HUES48 (cell line): ENCODE data around the gene KDM6B.

ENCODE experiments used
- H3K27ac ChIP-seq: one replicate; pipeline ENCODE4 v1.7.0; 2013; ENCODE audit warnings: low read depth, low read length, inconsistent platforms
- H3K27me3 ChIP-seq: 2 replicates; pipeline ENCODE4 v1.6.1; 2013; ENCODE audit warnings: mild to moderate bottlenecking, low read length; ENCODE audit not compliant: control insufficient read depth, insufficient read depth
- H3K36me3 ChIP-seq: 2 replicates; pipeline ENCODE4 v1.6.1; 2013; ENCODE audit warnings: low read length; ENCODE audit not compliant: control insufficient read depth, insufficient read depth
- H3K4me1 ChIP-seq: 2 replicates; pipeline ENCODE4 v1.6.1; 2013; ENCODE audit warnings: mild to moderate bottlenecking, low read length; ENCODE audit not compliant: control insufficient read depth, insufficient read depth
- H3K4me3 ChIP-seq: 2 replicates; pipeline ENCODE4 v1.5.1; 2013; ENCODE audit warnings: mild to moderate bottlenecking, low read depth, low read length
- H3K9ac ChIP-seq: 2 replicates; pipeline ENCODE4 v1.6.1; 2013; ENCODE audit warnings: mild to moderate bottlenecking, low read depth, low read length, moderate library complexity
- H3K9me3 ChIP-seq: 2 replicates; pipeline ENCODE4 v1.6.1; 2013; ENCODE audit warnings: low read length; ENCODE audit not compliant: control insufficient read depth, insufficient read depth

KDM6B gene, protein sequence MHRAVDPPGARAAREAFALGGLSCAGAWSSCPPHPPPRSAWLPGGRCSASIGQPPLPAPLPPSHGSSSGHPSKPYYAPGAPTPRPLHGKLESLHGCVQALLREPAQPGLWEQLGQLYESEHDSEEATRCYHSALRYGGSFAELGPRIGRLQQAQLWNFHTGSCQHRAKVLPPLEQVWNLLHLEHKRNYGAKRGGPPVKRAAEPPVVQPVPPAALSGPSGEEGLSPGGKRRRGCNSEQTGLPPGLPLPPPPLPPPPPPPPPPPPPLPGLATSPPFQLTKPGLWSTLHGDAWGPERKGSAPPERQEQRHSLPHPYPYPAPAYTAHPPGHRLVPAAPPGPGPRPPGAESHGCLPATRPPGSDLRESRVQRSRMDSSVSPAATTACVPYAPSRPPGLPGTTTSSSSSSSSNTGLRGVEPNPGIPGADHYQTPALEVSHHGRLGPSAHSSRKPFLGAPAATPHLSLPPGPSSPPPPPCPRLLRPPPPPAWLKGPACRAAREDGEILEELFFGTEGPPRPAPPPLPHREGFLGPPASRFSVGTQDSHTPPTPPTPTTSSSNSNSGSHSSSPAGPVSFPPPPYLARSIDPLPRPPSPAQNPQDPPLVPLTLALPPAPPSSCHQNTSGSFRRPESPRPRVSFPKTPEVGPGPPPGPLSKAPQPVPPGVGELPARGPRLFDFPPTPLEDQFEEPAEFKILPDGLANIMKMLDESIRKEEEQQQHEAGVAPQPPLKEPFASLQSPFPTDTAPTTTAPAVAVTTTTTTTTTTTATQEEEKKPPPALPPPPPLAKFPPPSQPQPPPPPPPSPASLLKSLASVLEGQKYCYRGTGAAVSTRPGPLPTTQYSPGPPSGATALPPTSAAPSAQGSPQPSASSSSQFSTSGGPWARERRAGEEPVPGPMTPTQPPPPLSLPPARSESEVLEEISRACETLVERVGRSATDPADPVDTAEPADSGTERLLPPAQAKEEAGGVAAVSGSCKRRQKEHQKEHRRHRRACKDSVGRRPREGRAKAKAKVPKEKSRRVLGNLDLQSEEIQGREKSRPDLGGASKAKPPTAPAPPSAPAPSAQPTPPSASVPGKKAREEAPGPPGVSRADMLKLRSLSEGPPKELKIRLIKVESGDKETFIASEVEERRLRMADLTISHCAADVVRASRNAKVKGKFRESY (N-terminal part only)

GRCh38 chr17:7833795-7834541 lies at the start of gene KDM6B:
Gene KDM6B (plus strand): TSS chr17:7834217. CDS start chr17:7845555, 11,338 bp downstream.
- H3K4me3 ChIP-seq = peak within 1 kb of the TSS; percentile 82
- H3K27ac ChIP-seq = peak within 1 kb of the TSS; percentile 86
- H3K36me3 ChIP-seq = no peaks in the 10 kb centered on the region
- no peak within 1 kb of the TSS; the same call in 1 of the 2 replicates for H3K9ac ChIP-seq
- H3K27me3 ChIP-seq = peaks cover 40% of the 10 kb centered on the region
- H3K4me1 ChIP-seq = peaks cover 22% of the 10 kb centered on the region
- H3K9me3 ChIP-seq = no peaks in the 10 kb centered on the region

- Histone ChIP-seq H3K27me3 (no peaks in the 10 kb centered on the region), H3K4me1 (no peaks in the 10 kb centered on the region), H3K9me3 (no peaks in the 10 kb centered on the region), H3K36me3 (no peaks in the 10 kb centered on the region), H3K9ac (no peak overlapping the region), H3K27ac (no peak overlapping the region), H3K4me3 (no peak overlapping the region)
Observed at GRCh38 chr17:7786866-7787265, 47.2 kb upstream of the KDM6B start.

- no peaks in the 10 kb centered on the region for H3K27me3 ChIP-seq
- no peaks in the 10 kb centered on the region for H3K4me1 ChIP-seq
- no peaks in the 10 kb centered on the region for H3K36me3 ChIP-seq
- H3K9me3 ChIP-seq = no peaks in the 10 kb centered on the region
- H3K27ac ChIP-seq = no peak overlapping the region
- no peak overlapping the region for H3K9ac ChIP-seq
- no peak overlapping the region for H3K4me3 ChIP-seq
Observed at GRCh38 chr17:7789131-7789530, 44.9 kb upstream of the KDM6B start.

DNA sequence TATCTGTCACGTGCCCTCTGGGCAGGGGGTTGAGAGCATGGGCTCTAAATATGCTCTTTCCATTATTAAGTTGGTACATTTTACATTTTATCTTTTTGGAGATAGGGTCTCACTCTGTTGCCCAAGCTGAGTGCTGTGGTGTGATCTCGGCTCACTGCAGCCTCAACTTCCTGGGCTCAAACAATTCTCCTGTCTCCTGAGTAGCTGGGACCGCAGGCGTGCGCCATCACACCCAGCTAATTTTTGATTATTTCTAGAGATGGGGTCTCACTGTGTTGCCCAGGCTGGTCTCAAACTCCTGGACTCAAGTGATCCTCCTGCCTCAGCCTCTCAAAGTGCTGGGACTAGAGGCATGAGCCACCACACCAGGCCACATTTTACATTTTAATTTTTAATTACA lies 43.9 kb upstream of the KDM6B start:
- Histone ChIP-seq H3K4me3 (no peak overlapping the region), H3K9ac (no peak overlapping the region), H3K4me1 (no peaks in the 10 kb centered on the region), H3K36me3 (no peaks in the 10 kb centered on the region), H3K27me3 (no peaks in the 10 kb centered on the region), H3K9me3 (no peaks in the 10 kb centered on the region), H3K27ac (no peak overlapping the region)

- H3K36me3 ChIP-seq = no peaks in the 10 kb centered on the region
- H3K4me1 ChIP-seq = no peaks in the 10 kb centered on the region
- H3K27me3 ChIP-seq = no peaks in the 10 kb centered on the region
- H3K9ac ChIP-seq = no peak overlapping the region
- H3K4me3 ChIP-seq = no peak overlapping the region
- no peaks in the 10 kb centered on the region for H3K9me3 ChIP-seq
- H3K27ac ChIP-seq = no peak overlapping the region
Observed at GRCh38 chr17:7792611-7793010, 41.4 kb upstream of the KDM6B start.

DNA sequence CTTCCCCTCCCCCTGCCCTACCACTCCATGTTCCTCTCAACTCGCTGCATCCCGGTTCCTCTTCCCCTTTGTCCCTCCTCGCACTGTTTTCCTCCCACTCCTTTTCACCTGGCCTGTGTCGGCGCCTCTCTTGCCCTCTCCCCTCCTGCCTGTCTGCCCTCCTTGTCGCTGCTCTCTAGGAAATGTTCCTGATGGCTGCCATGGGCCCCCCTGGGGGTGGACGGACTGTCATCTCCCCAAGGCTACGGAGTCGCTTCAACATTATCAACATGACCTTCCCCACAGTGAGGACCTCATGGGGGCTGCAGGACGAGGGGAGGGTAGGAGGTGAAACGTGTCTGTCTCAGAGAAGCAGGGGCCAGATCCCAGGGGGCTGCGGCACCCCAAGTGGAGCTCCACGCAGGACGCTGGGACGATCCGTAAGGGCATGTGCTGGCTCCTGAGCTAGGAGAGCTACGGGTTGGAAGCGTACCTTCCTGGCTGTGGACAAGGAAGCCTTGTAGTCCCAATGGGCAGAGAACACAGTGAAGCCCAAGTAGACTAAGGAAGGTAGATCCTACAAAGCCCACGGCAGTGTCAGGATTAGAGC lies 39.8 kb upstream of the KDM6B start:
- no peak overlapping the region for H3K4me3 ChIP-seq
- no peaks in the 10 kb centered on the region for H3K36me3 ChIP-seq
- no peak overlapping the region for H3K27ac ChIP-seq
- H3K9me3 ChIP-seq = no peaks in the 10 kb centered on the region
- H3K4me1 ChIP-seq = no peaks in the 10 kb centered on the region
- H3K27me3 ChIP-seq = no peaks in the 10 kb centered on the region
- H3K9ac ChIP-seq = no peak overlapping the region

DNA sequence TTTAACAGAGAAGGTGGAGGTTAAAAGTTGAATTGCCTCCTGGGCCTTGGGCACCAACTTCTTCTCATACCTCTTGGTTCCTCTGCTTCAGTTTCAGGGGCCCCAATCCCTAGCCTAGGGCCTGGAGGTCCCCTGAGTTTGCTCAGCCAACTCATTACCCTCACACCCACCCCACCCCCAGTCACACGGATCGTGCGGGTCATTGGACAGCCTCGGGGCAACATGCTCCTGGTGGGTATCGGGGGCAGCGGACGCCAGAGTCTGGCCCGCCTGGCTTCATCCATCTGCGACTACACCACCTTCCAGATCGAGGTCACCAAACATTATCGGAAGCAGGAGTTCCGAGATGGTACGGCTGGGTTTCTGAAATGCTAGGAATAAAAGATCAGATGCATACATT lies 36.0 kb upstream of the KDM6B start:
- Histone ChIP-seq H3K4me3 (no peak overlapping the region), H3K36me3 (no peaks in the 10 kb centered on the region), H3K27me3 (no peaks in the 10 kb centered on the region), H3K4me1 (no peaks in the 10 kb centered on the region), H3K9me3 (no peaks in the 10 kb centered on the region), H3K9ac (no peak overlapping the region), H3K27ac (no peak overlapping the region)

GRCh38 chr17:7798839-7799238 lies 35.2 kb upstream of the KDM6B start:
- no peaks in the 10 kb centered on the region for H3K4me1 ChIP-seq
- no peak overlapping the region for H3K27ac ChIP-seq
- H3K9ac ChIP-seq = no peak overlapping the region
- H3K9me3 ChIP-seq = no peaks in the 10 kb centered on the region
- no peak overlapping the region for H3K4me3 ChIP-seq
- H3K27me3 ChIP-seq = no peaks in the 10 kb centered on the region
- H3K36me3 ChIP-seq = no peaks in the 10 kb centered on the region

GRCh38 chr17:7803981-7804380 lies 30.0 kb upstream of the KDM6B start:
- Histone ChIP-seq H3K4me3 (no peak overlapping the region), H3K9me3 (no peaks in the 10 kb centered on the region), H3K27me3 (no peaks in the 10 kb centered on the region), H3K4me1 (no peaks in the 10 kb centered on the region), H3K9ac (no peak overlapping the region), H3K27ac (no peak overlapping the region), H3K36me3 (no peaks in the 10 kb centered on the region)

DNA sequence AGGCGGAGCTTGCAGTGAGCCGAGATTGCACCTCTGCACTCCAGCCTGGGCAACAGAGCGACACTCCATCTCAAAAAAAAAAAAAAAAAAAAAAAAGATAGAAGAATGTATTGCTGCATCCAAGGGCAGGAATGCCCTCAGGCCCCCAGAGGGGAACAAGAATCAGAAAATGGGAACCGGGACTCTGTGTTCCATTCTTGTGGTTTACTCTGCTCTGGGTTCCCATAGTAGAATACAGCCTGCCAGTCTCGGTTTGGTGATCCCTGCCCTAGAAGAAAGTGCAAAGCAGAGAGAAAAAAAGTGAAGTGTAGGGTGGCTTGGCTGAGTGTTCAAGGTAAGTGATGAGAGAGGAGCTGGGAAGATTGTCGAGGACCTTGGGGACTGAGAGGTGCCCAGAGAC lies 27.4 kb upstream of the KDM6B start:
- H3K9me3 ChIP-seq = no peaks in the 10 kb centered on the region
- no peaks in the 10 kb centered on the region for H3K36me3 ChIP-seq
- no peak overlapping the region for H3K9ac ChIP-seq
- H3K27me3 ChIP-seq = no peaks in the 10 kb centered on the region
- no peak overlapping the region for H3K4me3 ChIP-seq
- no peaks in the 10 kb centered on the region for H3K4me1 ChIP-seq
- H3K27ac ChIP-seq = no peak overlapping the region
